Fibroblast of upper back skin (primary cell): ENCODE data around the gene SMYD3.
"Not testable (repeated sequence)": the region's sequence is repeated elsewhere in the genome, so short reads cannot be mapped to it uniquely, and the experiment has no call there.

Experiments used
- DNase-seq: peaks from one replicate; pipeline ENCODE4 v3.0.0-alpha.2; 2013

The SMYD3 gene

GRCh38 chr1:246086191-246086590 is 420.9 kb downstream of the SMYD3 start:
- no peak for DNase-seq

GRCh38 chr1:246083416-246083815 is 423.7 kb downstream of the SMYD3 start:
- DNase-seq, result no peak

- DNase-seq, result no peak
Observed at GRCh38 chr1:246081856-246082668, 425.0 kb downstream of the SMYD3 start.

GRCh38 chr1:246081138-246081702 is 425.9 kb downstream of the SMYD3 start:
- DNase-seq, result no peak

DNA sequence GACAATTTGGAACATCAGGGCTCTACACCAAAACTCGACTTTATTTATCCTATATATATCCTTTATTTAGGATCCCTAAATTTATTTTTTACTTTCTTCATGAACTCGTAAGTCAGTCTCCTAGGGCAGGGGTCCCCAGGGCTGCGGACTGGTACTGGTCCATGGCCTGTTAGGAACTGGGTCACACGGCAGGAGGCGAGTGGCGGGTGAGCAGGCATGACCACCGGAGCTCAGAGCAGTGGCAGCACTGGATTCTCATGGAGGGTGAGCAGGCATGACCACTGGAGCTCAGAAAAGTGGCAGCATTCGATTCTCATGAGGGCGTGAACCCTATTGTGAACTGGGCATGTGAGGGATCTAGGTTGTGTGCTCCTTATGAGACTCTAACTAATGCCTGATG is 427.0 kb downstream of the SMYD3 start:
- no peak for DNase-seq

GRCh38 chr1:246078888-246079252 is 428.2 kb downstream of the SMYD3 start:
- no peak for DNase-seq

DNA sequence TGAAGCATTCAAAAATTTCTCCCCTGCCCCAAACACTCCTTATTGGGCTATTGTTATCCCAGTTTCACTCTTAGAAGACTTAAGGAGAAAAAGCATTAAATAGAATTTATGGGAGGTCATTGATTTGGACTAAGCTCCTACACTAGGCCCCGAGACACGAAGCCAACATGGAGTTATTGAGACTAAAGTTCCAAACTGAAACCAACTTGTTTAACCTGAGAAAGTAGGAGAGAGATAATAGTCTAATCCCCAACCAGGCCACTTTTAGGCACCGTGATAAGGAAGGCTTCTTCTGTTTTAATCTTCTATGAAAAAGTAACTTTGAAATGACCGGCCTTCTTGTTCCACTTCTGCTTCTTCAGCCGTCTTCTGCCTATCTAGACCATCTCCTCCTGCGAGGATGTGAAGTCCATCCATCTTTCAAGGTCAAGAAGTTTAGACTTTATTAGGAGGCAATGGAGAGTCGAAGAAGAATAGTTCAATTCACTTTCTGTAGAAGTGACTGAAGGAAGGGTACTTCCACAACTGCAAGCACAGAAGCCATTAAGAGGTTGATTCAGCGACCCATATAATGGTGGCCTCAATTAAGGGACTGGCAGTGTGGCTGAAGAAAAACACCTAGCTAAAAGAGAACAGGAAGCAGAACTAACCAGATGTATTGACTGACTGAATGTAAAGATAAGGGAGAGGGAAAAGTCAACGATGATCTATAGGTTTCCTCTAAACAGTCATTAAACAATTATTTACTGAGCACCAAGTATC is 428.8 kb downstream of the SMYD3 start:
- DNase-seq, result no peak

GRCh38 chr1:246077476-246077875 is 429.6 kb downstream of the SMYD3 start:
- DNase-seq, result no peak

GRCh38 chr1:246074421-246074820 is 432.7 kb downstream of the SMYD3 start:
- no peak for DNase-seq

GRCh38 chr1:246072456-246072955 is 434.6 kb downstream of the SMYD3 start:
- DNase-seq, result no peak

DNA sequence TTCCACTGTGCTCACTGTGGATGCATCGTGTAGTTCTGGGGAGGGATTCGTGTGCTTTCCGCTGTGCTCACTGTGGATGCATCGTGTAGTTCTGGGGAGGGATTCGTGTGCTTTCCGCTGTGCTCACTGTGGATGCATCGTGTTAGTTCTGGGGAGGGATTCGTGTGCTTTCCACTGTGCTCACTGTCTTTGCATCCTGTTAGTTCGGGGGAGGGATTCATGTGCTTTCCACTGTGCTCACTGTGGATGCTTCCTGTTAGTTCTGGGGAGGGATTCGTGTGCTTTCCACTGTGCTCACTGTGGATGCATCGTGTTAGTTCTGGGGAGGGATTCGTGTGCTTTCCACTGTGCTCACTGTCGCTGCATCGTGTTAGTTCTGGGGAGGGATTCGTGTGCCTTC is 435.1 kb downstream of the SMYD3 start:
- DNase-seq, result not testable (repeated sequence)

GRCh38 chr1:246071561-246071960 is 435.5 kb downstream of the SMYD3 start:
- DNase-seq, result not testable (repeated sequence)

- peak; percentile 33 for DNase-seq
Observed at GRCh38 chr1:246069581-246069980, 437.5 kb downstream of the SMYD3 start.

DNA sequence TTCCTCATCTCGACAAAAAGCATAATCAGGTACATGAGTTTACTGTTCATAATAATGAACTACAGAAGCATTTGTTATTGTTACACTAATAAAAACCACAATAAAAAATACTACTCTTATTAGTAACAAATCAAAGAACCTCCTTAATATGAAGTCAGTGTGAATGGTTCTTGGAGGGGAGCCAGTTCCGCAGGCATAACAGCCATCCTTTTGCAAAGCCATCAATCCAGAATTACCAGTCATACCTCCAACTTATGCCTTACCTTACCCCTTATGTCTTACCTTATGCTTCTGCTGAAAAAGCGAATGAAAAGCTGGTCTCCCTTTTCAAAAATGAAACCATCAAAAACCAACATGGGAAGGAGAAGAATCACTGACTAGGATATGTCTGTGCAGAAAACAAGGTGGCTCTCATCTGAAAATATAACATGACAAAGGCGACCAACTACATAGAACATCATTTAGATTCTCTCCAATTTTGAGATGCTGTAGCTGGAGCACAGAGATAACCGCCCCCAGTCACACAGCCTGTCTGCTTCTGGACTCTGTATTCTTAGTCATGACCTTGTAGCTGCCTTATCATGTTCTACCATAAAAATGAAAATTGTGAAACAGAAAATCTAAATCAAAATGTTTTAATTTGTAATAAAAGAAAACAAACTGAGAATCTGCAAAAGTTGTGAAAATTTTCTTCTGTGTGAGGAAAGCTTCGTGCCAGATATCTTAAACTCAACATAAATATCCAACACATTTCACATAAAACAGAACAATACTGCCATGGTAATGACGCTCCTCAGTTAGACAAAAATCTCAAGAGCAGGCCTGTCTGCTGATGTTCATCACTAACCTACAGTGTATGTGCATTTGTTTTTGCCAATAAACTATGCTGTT is 438.2 kb downstream of the SMYD3 start:
- DNase-seq, result no peak

GRCh38 chr1:246068217-246068512 is 438.9 kb downstream of the SMYD3 start:
- no peak for DNase-seq

DNA sequence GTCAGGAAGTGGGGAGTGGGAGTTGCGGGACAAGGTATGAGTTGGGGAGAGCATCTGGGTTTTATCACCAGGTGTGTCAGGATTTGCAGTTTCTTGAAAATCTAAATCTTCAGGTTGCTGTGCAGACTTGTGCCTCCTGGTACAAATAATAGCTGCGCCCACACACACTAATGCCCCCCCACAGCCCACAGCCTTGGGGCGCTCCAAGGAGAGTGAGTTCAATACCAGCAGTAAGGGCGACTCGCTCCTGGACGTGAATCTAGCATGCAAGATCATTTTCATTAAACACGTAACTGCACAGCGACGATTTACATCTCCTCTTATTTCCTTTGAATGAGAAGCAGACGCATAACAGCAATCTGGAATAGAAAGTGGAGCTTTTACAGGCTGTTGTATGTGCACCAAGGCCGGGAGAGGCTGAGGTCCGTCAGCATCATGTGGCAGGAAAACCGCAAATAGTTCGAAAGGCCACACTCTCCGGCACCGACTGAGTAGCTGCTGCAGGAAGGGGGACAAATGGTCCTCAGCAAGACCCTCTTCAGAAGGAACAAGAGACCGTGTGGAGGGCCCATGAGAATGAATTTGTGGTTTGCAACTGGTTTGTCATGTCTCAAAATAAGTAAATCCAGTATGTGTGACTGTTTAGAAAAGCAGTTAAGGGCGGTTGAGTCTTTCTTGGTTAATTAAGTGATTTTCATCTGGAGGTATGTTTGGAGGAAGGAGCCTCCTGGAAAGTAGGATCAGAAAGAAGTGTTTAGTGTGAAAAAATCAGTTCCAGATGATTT is 439.5 kb downstream of the SMYD3 start:
- peak; percentile 87 for DNase-seq

GRCh38 chr1:246066573-246066972 is 440.5 kb downstream of the SMYD3 start:
- no peak for DNase-seq

- no peak for DNase-seq
Observed at GRCh38 chr1:246065592-246065991, 441.5 kb downstream of the SMYD3 start.

DNA sequence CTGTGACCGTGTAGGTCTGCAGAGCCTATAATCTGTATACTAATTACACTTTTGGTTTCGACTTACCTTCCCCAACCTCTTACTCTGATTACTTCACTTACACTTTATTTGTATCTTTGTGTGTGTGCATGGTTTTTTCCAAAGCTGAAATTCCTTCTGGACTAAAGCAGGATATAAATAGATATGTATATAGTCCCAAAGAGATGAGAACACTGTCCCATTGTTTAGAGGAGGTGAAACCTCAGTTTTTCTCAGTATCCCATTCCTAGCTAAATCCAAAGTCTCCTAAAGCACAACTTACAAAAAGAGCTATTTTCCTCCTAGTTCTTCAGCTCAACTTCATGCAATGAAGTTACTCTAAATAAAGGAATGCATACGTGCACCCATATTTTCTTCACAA is 442.2 kb downstream of the SMYD3 start:
- no peak for DNase-seq

- DNase-seq, result no peak
Observed at GRCh38 chr1:246063013-246063616, 444.0 kb downstream of the SMYD3 start.

- no peak for DNase-seq
Observed at GRCh38 chr1:246058466-246058865, 448.6 kb downstream of the SMYD3 start.

DNA sequence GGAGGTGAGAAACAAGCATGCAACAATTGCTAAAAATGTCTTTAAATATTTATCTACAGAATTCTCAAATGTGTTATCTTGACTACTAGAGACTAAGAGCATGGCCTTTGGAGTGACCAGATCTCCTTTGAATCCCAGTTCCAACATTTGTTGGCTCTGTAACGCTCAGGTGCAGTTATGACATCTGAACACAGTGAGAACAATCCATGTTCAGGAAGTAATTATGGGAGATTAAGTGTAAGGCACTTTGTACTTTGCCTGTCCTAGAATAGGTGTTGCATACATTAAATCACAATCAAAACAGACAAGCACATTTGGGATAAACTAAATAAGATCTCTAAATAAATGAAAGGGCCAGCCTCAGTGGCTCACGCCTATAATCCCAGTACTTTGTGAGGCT is 454.5 kb downstream of the SMYD3 start:
- no peak for DNase-seq
